Fibroblast of mammary gland (primary cell): Measurements from ENCODE around the gene SLCO2B1.

Experiments
- DNase-seq: peaks from one replicate; pipeline ENCODE4 v3.0.0-alpha.2; 2010; ENCODE audit warnings: low read depth
- H3K4me3 ChIP-seq: 2 replicates; pipeline ENCODE4 v1.5.1; 2011; ENCODE audit warnings: low read depth, mild to moderate bottlenecking, low read length, moderate library complexity; ENCODE audit not compliant: control insufficient read depth
- TF ChIP-seq, protein P1 (sequence below): conservative IDR thresholded peaks from 2 replicates; pipeline ENCODE4 v1.5.1; 2011; ENCODE audit warnings: low read depth, low read length, inconsistent platforms; ENCODE audit not compliant: control insufficient read depth, insufficient read depth

The SLCO2B1 gene

DNA sequence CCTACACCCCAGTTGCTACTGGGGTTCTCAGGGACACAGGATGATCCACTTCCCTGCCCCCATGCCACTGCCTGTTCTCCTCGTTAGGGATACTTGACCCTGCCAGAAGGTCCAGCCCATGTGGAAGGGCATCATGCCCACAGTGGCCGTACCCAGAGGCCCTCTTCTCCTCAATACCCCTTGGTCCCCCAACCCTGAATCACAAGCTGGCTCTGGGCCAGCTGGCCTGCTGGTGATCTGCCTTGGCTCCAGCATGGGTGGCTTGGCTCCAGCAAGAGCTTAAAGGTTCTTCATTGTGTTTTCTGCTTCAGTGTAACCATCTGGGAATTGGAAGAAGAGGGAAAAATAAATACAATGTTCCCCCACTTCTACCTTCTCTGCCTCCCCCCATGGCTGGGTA is 78.6 kb downstream of the SLCO2B1 start:
- no peak overlapping the region for H3K4me3 ChIP-seq
- no peak for DNase-seq
- TF ChIP-seq, protein P1, sequence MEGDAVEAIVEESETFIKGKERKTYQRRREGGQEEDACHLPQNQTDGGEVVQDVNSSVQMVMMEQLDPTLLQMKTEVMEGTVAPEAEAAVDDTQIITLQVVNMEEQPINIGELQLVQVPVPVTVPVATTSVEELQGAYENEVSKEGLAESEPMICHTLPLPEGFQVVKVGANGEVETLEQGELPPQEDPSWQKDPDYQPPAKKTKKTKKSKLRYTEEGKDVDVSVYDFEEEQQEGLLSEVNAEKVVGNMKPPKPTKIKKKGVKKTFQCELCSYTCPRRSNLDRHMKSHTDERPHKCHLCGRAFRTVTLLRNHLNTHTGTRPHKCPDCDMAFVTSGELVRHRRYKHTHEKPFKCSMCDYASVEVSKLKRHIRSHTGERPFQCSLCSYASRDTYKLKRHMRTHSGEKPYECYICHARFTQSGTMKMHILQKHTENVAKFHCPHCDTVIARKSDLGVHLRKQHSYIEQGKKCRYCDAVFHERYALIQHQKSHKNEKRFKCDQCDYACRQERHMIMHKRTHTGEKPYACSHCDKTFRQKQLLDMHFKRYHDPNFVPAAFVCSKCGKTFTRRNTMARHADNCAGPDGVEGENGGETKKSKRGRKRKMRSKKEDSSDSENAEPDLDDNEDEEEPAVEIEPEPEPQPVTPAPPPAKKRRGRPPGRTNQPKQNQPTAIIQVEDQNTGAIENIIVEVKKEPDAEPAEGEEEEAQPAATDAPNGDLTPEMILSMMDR = no peak

DNA sequence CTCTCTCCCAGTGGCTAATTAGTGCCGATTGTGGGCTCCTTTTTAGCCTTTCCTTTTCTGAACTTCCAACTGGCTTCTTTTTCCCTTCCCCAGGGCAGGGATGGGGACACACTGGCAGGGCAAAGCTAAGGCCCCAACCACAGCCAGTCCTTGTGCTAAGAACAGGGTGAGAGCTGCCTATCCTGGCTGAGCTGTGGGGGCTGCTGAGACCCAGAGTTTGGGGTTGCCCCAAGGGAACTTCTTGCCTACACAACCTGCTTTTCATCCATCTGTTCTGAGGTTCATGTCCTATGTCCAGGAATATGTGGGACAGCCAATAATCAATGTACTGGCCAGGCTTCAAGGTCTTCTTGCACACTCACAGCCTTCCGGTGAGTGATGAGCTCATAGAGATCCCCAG is 79.7 kb downstream of the SLCO2B1 start:
- DNase-seq = no peak
- no peak overlapping the region for H3K4me3 ChIP-seq
- TF ChIP-seq, protein P1 = no peak

DNA sequence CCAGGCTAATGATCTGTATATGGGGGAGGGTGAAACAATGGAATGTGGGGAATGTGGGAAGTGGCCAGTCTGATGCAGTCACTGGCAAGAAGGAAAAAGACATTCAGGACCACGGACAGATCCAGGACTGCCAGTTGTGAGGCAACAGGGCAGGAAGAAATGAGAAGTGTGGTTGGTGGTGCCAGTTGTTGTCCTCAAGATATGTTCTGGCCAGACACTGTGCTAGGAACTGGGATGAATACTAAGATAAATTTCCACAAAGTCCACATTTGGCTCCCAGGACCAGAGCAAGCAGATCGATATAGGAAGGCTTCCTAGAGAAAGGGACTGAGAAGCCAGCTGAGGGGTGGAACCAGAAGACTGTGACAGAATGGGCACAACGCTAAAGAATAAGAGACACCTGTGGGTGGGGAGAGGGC is 82.9 kb downstream of the SLCO2B1 start:
- TF ChIP-seq, protein P1 = no peak
- peak; percentile 55 for DNase-seq
- H3K4me3 ChIP-seq = no peak overlapping the region

DNA sequence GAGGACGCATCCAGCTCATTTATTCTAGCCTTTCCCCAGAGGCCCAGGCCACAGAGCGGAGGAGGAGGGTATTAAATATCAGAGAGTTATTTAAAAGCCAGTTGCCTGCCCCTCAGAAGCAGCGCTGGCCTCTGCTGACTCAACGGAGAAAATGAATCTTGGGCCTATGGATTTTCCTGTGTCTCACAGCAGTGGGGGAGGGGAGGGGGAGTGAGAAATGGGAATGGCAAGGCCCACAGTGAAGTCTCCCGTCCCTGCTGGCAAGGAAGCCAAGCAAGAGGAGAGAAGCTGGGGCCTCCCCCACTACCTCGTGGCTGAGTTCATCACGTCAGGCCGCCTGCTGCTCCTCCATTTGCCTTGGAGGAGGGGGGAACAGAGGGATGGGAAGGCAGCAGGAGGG is 85.2 kb downstream of the SLCO2B1 start:
- TF ChIP-seq, protein P1 = no peak
- no peak for DNase-seq
- H3K4me3 ChIP-seq = no peak overlapping the region

DNA sequence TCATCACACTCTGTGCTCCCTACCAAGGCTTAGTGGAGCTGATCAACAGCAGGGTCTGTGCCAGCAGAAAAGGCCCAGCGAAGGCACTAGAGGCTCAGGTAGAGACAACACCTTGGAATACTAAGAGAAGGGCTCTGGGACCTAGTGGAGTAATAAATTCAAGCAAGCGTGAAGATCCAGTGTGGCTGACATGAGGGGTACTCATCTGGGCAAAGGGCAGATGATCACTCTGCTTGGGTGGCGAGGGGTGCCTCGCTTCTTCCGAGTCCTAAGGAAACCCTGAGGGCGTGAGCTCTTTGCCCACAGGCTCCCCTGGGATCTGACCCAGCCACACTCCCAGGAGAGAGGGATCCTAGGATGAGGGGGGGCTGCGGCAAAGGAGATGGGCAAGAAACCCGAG is 86.1 kb downstream of the SLCO2B1 start:
- DNase-seq = no peak
- H3K4me3 ChIP-seq = no peak overlapping the region
- TF ChIP-seq, protein P1 = no peak

DNA sequence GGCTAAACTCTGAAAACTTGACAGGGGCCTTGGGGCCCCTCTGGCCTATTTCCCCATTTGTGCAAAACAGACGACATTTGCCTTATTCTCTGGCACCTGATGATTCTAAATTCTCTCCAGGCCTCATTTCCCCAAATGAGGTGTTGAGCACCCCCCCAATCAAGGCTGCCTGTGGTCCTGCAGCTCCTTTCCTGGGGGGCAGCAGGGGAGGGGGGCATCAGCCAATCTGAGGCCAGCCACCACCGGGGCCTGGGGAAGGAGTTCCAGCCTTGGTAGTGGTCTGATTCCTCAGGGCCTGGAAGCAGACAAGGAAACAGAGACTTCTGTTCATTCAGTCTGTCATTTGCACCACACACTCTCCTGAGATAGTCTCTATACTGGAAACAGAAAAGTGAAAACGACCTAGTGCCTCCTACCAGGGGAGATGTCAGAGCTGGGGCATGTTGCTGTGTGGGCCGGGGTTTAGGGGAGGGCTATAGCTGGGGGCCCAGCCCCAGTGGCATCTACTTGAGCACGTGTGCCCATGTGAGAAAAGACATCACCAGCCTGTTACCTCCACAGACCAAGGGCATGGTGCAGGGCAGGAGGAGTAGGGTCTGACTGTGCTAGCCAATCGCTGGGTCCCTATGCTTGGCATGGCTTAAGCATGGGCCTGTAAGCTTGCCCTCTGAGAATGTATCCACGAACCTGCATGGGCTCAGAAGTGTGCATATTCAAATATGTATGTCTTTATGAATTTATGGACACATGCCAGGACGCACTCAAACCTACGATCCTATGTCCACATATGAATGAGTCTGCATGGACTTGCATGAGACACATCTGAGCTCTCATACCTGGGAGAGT is 87.9 kb downstream of the SLCO2B1 start:
- no peak overlapping the region for H3K4me3 ChIP-seq
- no peak for DNase-seq
- TF ChIP-seq, protein P1 = no peak
